Mesothelial cell of epicardium (in vitro differentiated cells): Measurements from ENCODE around the gene CNNM4. TPM values are rescaled to one million over a fixed set of nuclear protein-coding genes. Genes with fewer than 3 reads are reported as not detected.
A peak's percentile ranks its signal among the peaks of the same experiment; 100 is the strongest.

Experiments used
- DNase-seq, 2 experiments: peaks; one replicate each; pipeline ENCODE4 v3.0.0; 2021; ENCODE audit warnings: low spot score in 2 of 2; ENCODE audit not compliant: unreplicated experiment in 2 of 2
- H3K27ac Mint-ChIP-seq: 2 replicates; pipeline ENCODE4 v1.8.0; 2021; ENCODE audit warnings: mixed read lengths
- H3K27me3 Mint-ChIP-seq: 2 replicates; pipeline ENCODE4 v1.8.0; 2021; ENCODE audit warnings: low read depth, mixed read lengths
- H3K36me3 Mint-ChIP-seq: 2 replicates; pipeline ENCODE4 v1.8.0; 2021; ENCODE audit warnings: mixed read lengths
- H3K4me1 Mint-ChIP-seq: 2 replicates; pipeline ENCODE4 v1.8.0; 2021; ENCODE audit warnings: mixed read lengths
- H3K4me3 Mint-ChIP-seq: 2 replicates; pipeline ENCODE4 v1.8.0; 2021; ENCODE audit warnings: mild to moderate bottlenecking, moderate library complexity, mixed read lengths
- H3K9me3 Mint-ChIP-seq: 2 replicates; pipeline ENCODE4 v1.8.0; 2021; ENCODE audit warnings: mixed read lengths
- total RNA-seq: library from RNA; stranded (reverse); gene quantifications from 3 replicates; pipeline ENCODE4 v1.2.1, GENCODE V29; 2021
- TF ChIP-seq, protein P1 (sequence below): fragments of 200-600 bp; sonication (generic); IDR thresholded peaks from one replicate; pipeline ENCODE4 v1.5.0; 2021; ENCODE audit warnings: antibody characterized with exemption; ENCODE audit not compliant: unreplicated experiment

Gene CNNM4
- total RNA-seq, 1 donor from 2014 or later = 20.0 TPM

DNA sequence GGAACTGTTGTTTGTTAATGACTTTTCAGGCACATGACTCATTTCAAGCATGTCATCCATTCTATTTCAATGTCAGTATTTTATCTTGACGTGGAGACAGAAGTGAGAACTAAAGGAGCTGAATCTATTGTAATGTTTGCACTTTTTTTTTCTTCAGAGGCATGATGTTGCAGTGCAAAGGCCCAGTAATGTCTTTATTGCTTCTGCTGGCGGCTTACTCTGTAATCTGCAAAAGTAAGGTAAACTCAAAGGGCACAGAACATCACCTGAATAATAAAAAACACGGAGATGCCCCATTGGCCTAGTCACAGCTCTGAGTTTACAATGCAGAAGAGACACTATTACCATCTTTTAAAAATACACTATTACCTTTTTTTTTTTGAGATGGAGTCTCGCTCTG, 53.0 kb downstream of the CNNM4 start:
- DNase-seq = no peak
- Mint-ChIP-seq H3K4me1 (peaks cover 26% of the 10 kb centered on the region), H3K4me3 (no peak overlapping the region), H3K27ac (no peak overlapping the region), H3K36me3 (peaks cover 10% of the 10 kb centered on the region), H3K27me3 (no peaks in the 10 kb centered on the region), H3K9me3 (no peaks in the 10 kb centered on the region)
- TF ChIP-seq, protein P1, sequence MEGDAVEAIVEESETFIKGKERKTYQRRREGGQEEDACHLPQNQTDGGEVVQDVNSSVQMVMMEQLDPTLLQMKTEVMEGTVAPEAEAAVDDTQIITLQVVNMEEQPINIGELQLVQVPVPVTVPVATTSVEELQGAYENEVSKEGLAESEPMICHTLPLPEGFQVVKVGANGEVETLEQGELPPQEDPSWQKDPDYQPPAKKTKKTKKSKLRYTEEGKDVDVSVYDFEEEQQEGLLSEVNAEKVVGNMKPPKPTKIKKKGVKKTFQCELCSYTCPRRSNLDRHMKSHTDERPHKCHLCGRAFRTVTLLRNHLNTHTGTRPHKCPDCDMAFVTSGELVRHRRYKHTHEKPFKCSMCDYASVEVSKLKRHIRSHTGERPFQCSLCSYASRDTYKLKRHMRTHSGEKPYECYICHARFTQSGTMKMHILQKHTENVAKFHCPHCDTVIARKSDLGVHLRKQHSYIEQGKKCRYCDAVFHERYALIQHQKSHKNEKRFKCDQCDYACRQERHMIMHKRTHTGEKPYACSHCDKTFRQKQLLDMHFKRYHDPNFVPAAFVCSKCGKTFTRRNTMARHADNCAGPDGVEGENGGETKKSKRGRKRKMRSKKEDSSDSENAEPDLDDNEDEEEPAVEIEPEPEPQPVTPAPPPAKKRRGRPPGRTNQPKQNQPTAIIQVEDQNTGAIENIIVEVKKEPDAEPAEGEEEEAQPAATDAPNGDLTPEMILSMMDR = no peak

DNA sequence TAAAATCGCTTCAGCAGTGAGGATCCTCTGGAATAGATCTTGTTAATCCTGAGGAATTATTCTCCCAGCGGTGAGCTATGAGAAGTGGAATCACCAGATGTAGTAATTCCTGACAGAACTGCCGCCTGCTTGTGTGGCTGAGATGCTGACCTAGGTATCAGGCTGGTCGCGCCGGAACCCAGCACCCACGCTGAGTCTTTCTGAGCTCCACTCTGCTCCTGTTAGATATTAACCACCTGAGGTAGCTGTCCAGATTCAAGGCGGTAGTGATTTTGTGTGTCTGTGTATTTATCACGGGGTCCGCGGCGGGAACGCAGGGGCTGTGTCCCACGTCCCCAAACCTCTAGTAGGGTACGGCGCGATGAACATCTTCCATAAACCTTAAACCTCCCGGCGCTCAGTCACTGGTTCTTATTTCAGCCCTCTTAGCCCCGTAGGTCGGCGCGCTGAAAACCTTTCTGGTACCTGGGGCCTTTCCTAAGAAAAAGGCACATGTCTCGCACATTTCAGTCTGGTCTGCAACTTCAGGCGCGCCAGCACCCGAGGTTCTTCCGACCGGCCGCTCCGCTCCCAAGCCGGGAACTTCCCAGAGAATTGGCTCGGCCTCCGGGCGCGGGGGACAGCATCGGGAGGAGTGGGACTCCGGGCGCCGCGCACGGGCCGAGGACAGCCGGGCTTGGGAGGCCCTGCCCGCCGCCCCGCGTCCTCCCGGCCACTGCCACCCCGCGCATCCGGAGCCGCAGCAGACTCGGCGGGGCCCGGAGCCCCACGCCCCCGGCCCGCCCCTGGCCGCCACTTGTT, 54.8 kb downstream of the CNNM4 start:
- H3K27ac Mint-ChIP-seq = peak overlapping the region; percentile 81
- no peaks in the 10 kb centered on the region for H3K27me3 Mint-ChIP-seq
- H3K4me1 Mint-ChIP-seq = peaks cover 44% of the 10 kb centered on the region
- H3K9me3 Mint-ChIP-seq = no peaks in the 10 kb centered on the region
- TF ChIP-seq, protein P1 = no peak
- peak in 1 of 2 experiments; percentile 48 for DNase-seq
- H3K4me3 Mint-ChIP-seq = peak overlapping the region; percentile 75
- H3K36me3 Mint-ChIP-seq = peaks cover 4% of the 10 kb centered on the region

DNA sequence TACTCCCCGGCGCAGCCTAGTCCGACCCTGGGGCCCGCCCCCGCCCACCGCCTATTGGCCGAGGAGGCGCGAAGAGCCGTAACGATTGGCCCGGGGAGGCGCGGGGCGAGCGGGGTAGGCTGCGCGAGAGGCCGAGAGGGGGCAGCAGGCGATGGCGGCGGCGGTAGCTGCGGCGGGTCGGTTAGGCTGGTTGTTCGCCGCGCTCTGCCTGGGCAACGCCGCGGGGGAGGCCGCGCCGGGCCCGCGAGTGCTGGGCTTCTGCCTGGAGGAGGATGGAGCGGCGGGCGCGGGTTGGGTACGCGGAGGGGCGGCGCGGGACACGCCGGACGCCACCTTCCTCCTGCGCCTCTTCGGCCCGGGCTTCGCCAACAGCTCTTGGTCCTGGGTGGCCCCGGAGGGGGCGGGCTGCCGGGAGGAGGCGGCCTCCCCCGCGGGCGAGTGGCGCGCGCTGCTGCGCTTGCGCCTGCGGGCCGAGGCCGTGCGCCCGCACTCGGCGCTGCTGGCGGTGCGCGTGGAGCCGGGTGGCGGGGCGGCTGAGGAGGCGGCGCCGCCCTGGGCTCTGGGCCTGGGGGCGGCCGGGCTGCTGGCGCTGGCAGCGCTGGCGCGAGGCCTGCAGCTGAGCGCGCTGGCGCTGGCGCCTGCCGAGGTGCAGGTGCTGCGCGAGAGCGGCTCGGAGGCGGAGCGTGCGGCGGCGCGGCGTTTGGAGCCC, 55.6 kb downstream of the CNNM4 start, which contains the start of gene CNNM3:
TSS of gene CNNM3 (plus strand) at position 142 of the 709 bp plus-strand sequence. CDS start at position 152, 10 bp downstream.
- H3K4me1 Mint-ChIP-seq = peaks cover 50% of the 10 kb centered on the region
- peaks cover 4% of the 10 kb centered on the region for H3K36me3 Mint-ChIP-seq
- peak within 1 kb of the TSS; percentile 75 for H3K4me3 Mint-ChIP-seq
- peak; percentile 93 to 97 for DNase-seq
- TF ChIP-seq, protein P1 = peak; percentile 48
- H3K9me3 Mint-ChIP-seq = no peaks in the 10 kb centered on the region
- no peaks in the 10 kb centered on the region for H3K27me3 Mint-ChIP-seq
- H3K27ac Mint-ChIP-seq = peak within 1 kb of the TSS; percentile 81

DNA sequence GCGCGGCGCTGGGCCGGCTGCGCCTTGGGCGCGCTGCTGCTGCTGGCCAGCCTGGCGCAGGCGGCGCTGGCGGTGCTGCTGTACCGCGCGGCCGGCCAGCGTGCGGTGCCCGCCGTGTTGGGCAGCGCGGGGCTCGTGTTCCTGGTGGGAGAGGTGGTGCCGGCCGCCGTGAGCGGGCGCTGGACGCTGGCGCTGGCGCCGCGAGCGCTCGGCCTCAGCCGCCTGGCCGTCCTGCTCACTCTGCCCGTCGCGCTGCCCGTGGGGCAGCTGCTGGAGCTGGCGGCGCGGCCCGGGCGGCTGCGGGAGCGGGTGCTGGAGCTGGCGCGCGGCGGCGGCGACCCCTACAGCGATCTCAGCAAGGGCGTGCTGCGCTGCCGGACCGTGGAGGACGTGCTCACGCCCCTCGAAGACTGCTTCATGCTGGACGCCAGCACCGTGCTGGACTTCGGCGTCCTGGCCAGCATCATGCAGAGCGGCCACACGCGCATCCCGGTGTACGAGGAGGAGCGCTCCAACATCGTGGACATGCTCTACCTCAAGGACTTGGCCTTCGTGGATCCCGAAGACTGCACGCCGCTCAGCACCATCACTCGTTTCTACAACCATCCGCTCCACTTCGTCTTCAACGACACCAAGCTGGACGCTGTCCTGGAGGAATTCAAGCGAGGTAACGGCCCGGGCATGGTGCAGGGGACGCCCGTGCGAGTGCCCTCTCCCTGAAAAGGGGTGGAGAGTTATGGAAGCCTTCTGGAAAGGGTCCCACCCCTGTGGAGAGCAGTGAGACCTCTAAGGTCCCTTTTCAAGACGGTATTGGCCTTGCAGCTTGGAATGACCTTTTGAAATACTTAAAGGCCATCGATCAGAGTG, 56.4 kb downstream of the CNNM4 start:
- Mint-ChIP-seq H3K27ac (no peak overlapping the region), H3K27me3 (no peaks in the 10 kb centered on the region), H3K36me3 (peaks cover 4% of the 10 kb centered on the region), H3K4me3 (peak overlapping the region; percentile 74), H3K4me1 (peaks cover 53% of the 10 kb centered on the region), H3K9me3 (no peaks in the 10 kb centered on the region)
- peak in 1 of 2 experiments; percentile 57 for DNase-seq
- TF ChIP-seq, protein P1 = no peak

DNA sequence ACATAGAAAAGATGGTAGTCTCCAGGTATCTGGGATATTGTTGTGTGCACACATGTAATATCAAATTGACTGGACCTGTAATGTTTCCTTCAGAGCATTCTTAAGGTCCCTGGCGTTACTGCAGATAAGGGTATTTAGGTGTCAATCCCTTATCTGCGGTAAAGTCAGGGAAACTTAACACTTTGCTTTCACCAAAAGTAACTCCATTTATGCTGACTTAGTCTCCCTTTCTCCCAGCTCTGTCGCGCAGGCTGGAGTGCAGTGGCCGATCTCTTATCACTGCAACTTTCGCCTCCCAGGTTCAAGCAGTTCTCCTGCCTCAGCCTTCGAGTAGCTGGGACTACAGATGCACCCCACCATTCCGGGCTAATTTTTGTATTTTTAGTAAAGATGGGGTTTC, 57.2 kb downstream of the CNNM4 start:
- peaks cover 57% of the 10 kb centered on the region for H3K4me1 Mint-ChIP-seq
- TF ChIP-seq, protein P1 = no peak
- H3K27me3 Mint-ChIP-seq = no peaks in the 10 kb centered on the region

More for the DNA sequence above, 57.2 kb downstream of the CNNM4 start:
- DNase-seq = no peak
- no peak overlapping the region for H3K27ac Mint-ChIP-seq
- H3K4me3 Mint-ChIP-seq = peak overlapping the region; percentile 74
- H3K9me3 Mint-ChIP-seq = no peaks in the 10 kb centered on the region
- peaks cover 4% of the 10 kb centered on the region for H3K36me3 Mint-ChIP-seq
